WERI-Rb-1 (cell line): ENCODE data around the gene WDR11.

ENCODE experiments used
- DNase-seq: peaks from one replicate; pipeline ENCODE4 v3.0.0-alpha.2; 2020
- H3K27ac ChIP-seq: fragments of 250-450 bp; sonication (Bioruptor Pico); 2 replicates; pipeline ENCODE4 v1.5.1; 2020; ENCODE audit warnings: mild to moderate bottlenecking, moderate library complexity
- H3K27me3 ChIP-seq: fragments of 250-450 bp; sonication (Bioruptor Pico); 2 replicates; pipeline ENCODE4 v1.5.1; 2021; ENCODE audit warnings: mild to moderate bottlenecking, low read depth, moderate library complexity; ENCODE audit not compliant: insufficient read depth, severe bottlenecking
- H3K36me3 ChIP-seq: fragments of 250-450 bp; sonication (Bioruptor Pico); 2 replicates; pipeline ENCODE4 v1.5.1; 2020; ENCODE audit warnings: mild to moderate bottlenecking, moderate library complexity
- H3K4me3 ChIP-seq: 2 replicates; pipeline ENCODE4 v1.5.1; 2011; ENCODE audit warnings: low read depth, mild to moderate bottlenecking, control low read depth, low read length
- H3K9me3 ChIP-seq: fragments of 250-450 bp; sonication (Bioruptor Pico); 2 replicates; pipeline ENCODE4 v1.5.1; 2021; ENCODE audit warnings: mild to moderate bottlenecking, moderate library complexity; ENCODE audit not compliant: severe bottlenecking
- TF ChIP-seq, protein P1 (sequence below): IDR thresholded peaks from 2 replicates; pipeline ENCODE4 v1.5.1; 2011; ENCODE audit warnings: low read depth, mild to moderate bottlenecking, control low read depth, inconsistent platforms, low read length

WDR11 gene

DNA sequence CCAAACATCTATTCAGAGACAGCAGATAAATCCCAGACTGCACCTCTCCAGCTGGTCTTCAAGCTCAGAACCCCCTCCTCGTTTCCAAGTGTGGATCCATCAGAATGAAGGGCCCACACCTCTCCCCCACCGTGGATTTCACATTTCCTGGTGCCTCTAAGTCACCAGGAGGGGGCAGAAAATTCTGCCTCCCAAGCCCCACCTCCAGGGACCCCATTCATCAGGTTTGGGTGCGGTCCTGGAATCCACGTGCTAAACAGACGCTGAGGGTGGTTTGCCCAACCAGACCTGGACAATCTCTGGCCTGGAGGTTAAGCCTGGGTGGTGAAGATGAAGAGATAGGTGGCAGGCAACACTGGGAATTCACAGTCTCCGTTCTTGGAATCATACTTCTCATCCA, 92.4 kb downstream of the WDR11 start:
- H3K36me3 ChIP-seq = no peaks in the 10 kb centered on the region
- H3K4me3 ChIP-seq = no peak overlapping the region
- H3K9me3 ChIP-seq = no peaks in the 10 kb centered on the region
- TF ChIP-seq, protein P1, sequence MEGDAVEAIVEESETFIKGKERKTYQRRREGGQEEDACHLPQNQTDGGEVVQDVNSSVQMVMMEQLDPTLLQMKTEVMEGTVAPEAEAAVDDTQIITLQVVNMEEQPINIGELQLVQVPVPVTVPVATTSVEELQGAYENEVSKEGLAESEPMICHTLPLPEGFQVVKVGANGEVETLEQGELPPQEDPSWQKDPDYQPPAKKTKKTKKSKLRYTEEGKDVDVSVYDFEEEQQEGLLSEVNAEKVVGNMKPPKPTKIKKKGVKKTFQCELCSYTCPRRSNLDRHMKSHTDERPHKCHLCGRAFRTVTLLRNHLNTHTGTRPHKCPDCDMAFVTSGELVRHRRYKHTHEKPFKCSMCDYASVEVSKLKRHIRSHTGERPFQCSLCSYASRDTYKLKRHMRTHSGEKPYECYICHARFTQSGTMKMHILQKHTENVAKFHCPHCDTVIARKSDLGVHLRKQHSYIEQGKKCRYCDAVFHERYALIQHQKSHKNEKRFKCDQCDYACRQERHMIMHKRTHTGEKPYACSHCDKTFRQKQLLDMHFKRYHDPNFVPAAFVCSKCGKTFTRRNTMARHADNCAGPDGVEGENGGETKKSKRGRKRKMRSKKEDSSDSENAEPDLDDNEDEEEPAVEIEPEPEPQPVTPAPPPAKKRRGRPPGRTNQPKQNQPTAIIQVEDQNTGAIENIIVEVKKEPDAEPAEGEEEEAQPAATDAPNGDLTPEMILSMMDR = 0 out of 2 replicates have a peak, but pooled peaks have one; percentile 9
- no peak for DNase-seq
- no peak overlapping the region for H3K27ac ChIP-seq
- H3K27me3 ChIP-seq = no peaks in the 10 kb centered on the region

DNA sequence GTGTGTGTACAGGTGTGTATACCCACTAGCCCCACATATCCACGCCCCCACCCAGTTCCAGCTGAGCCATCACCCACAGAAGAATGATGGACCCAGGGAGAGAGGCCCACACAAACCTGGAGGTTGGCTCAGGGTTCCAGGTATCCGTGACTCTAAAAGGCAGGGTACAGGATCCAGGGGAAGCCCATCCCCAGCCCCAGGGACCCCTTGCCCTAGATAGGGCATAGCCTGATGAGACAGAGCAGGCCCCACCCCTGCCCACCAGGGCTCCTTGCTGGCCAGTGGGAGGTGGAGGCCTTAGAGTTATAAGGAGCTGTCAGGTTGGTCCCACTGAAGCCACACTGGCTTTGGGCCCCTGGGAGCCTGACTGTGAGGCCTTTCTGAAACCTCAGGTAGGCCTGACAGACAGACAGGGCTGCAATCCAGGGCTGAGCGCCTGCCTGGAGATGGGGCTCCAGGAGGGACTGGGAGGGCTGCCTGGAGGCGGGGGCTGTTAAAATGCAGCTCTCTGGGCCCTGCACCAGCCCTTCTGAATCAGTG, 93.5 kb downstream of the WDR11 start:
- Histone ChIP-seq H3K36me3 (no peaks in the 10 kb centered on the region), H3K9me3 (no peaks in the 10 kb centered on the region), H3K4me3 (no peak overlapping the region), H3K27ac (no peak overlapping the region), H3K27me3 (no peaks in the 10 kb centered on the region)
- no peak for DNase-seq
- TF ChIP-seq, protein P1 = no peak

DNA sequence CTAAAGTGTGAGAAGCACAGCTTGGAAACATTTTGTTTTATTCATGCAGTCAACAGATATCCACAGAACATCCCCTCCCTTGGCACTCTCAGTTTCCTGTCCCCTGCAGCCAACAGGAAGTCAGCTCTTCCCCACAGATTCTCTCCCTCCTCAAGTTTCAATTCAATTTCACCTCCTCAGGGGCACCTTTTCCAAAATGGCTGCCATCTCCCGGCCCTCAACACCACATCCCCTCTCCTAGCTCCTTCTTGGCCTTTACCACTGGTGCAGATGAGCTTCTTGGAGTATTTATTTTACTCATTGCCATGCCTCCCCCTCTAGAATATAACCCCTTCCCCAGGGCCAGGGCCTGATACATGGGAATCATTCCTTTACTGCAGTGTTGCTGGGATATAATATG, 94.0 kb downstream of the WDR11 start:
- TF ChIP-seq, protein P1 = no peak
- no peak for DNase-seq
- H3K27ac ChIP-seq = no peak overlapping the region

GRCh38 chr10:120945801-120946302, 94.7 kb downstream of the WDR11 start:
- TF ChIP-seq, protein P1 = no peak
- Histone ChIP-seq H3K4me3 (no peak overlapping the region), H3K36me3 (no peaks in the 10 kb centered on the region), H3K27ac (no peak overlapping the region), H3K9me3 (no peaks in the 10 kb centered on the region), H3K27me3 (no peaks in the 10 kb centered on the region)
- no peak for DNase-seq

More for the DNA sequence above, 94.0 kb downstream of the WDR11 start:
- H3K9me3 ChIP-seq = no peaks in the 10 kb centered on the region
- H3K36me3 ChIP-seq = no peaks in the 10 kb centered on the region
- H3K4me3 ChIP-seq = no peak overlapping the region
- no peaks in the 10 kb centered on the region for H3K27me3 ChIP-seq

DNA sequence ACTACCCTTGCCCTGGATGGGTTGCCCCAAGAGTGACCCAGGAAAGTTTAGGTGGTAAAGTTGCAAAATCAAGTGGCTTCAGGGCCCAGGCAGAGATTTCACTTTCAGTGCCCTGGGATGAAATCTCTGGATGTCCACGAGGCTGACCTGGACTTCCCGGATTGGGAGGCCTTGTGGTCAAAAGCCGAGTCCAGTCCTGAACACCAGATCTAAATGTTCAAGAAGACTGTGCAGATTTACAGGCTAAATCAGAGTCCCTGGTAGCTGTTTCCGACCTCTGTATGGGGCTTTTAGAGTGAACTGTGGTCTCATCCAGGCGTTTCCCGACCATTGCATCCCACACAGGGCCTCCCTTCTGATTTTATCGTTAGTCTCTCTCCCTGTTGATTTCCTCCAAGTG, 95.3 kb downstream of the WDR11 start:
- no peaks in the 10 kb centered on the region for H3K36me3 ChIP-seq
- no peak overlapping the region for H3K4me3 ChIP-seq
- no peaks in the 10 kb centered on the region for H3K27me3 ChIP-seq
- DNase-seq = no peak
- H3K9me3 ChIP-seq = no peaks in the 10 kb centered on the region
- H3K27ac ChIP-seq = no peak overlapping the region
- TF ChIP-seq, protein P1 = no peak
